Endothelial cell of umbilical vein (primary cell): ENCODE results near the gene TPP2. TPM values are rescaled to one million over a fixed set of nuclear protein-coding genes. Genes with fewer than 3 reads are reported as not detected.

Source experiments
- BruUV-seq: library from RNA; stranded (reverse); fragments of 400-500 nt; replicated peaks from 2 replicates; lab custom pipeline; 2021; lab: Mats Ljungman, UMichigan
- CTCF ChIA-PET: fragments of 300-600, 350-600 bp; sonication (Branson Sonifier 250); formaldehyde crosslinking; loops from one replicate; lab custom pipeline; 2021; ENCODE audit warnings: antibody characterized with exemption, inconsistent platforms; lab: Charles Lee
- POLR2A ChIA-PET: fragments of 300-600, 350-600 bp; sonication (Branson Sonifier 250); formaldehyde crosslinking; loops from one replicate; lab custom pipeline; 2021; ENCODE audit warnings: antibody characterized with exemption, inconsistent platforms; lab: Charles Lee
- DNase-seq: peaks from one replicate; pipeline ENCODE4 v3.0.0-alpha.2; 2011; ENCODE audit warnings: low read depth, low spot score
- FAIRE-seq: peaks from 2 replicates; lab custom pipeline; 2011; peaks lifted over from hg19 to GRCh38; lab: Jason Lieb, UNC
- H2AFZ ChIP-seq: 2 replicates; pipeline ENCODE4 v1.6.0; 2012; ENCODE audit warnings: low read depth, low read length, control low read depth, inconsistent platforms
- H3K27ac ChIP-seq: 2 replicates; pipeline ENCODE4 v1.5.1; 2011; ENCODE audit warnings: low read depth, mild to moderate bottlenecking, control low read depth, low read length, moderate library complexity; ENCODE audit not compliant: insufficient read depth
- H3K27me3 ChIP-seq, 2 experiments: 2 replicates each; pipeline versions ENCODE4 v1.6.0 to v1.6.1; 2011; ENCODE audit warnings: low read length in 2 of 2, mixed read lengths in 1 of 2; ENCODE audit not compliant: control insufficient read depth in 2 of 2, insufficient read depth in 2 of 2
- H3K36me3 ChIP-seq, 2 experiments: 2 replicates in 1 of 2; 3 replicates in 1 of 2; pipeline ENCODE4 v1.5.1; 2011; ENCODE audit warnings: low read length in 2 of 2, mild to moderate bottlenecking in 1 of 2, moderate library complexity in 1 of 2; ENCODE audit not compliant: control insufficient read depth in 2 of 2, insufficient read depth in 2 of 2; ENCODE audit errors: extremely low read depth in 1 of 2
- H3K4me1 ChIP-seq: 3 replicates; pipeline ENCODE4 v1.5.1; 2011; ENCODE audit warnings: mild to moderate bottlenecking, low read length; ENCODE audit not compliant: control insufficient read depth, insufficient read depth; ENCODE audit errors: extremely low read depth
- H3K4me2 ChIP-seq: 2 replicates; pipeline ENCODE4 v1.6.1; 2011; ENCODE audit warnings: low read length, control low read depth, mixed read lengths; ENCODE audit not compliant: insufficient read depth
- H3K4me3 ChIP-seq, 3 experiments: fragments of 200-600 bp in 1 of 3; sonication (generic), shearing (Covaris generic) in 1 of 3; replicated peaks in 1 of 3; 2 replicates each; pipeline ENCODE4 v1.5.1; 2011 to 2016; ENCODE audit warnings: control low read depth in 3 of 3, low read length in 3 of 3, mild to moderate bottlenecking in 2 of 3, inconsistent platforms in 1 of 3, low read depth in 1 of 3, moderate library complexity in 1 of 3; ENCODE audit not compliant: insufficient read depth in 1 of 3
- H3K79me2 ChIP-seq: 2 replicates; pipeline ENCODE4 v1.6.0; 2012; ENCODE audit warnings: low read length, inconsistent platforms; ENCODE audit not compliant: control insufficient read depth, insufficient read depth
- H3K9ac ChIP-seq: replicated peaks from 2 replicates; pipeline ENCODE3; 2011; ENCODE audit warnings: low read length, control low read depth; ENCODE audit not compliant: insufficient read depth; ENCODE audit errors: extremely low read depth
- H3K9me1 ChIP-seq: replicated peaks from 3 replicates; pipeline ENCODE4 v1.6.0; 2011; ENCODE audit warnings: mild to moderate bottlenecking, low read length; ENCODE audit not compliant: control insufficient read depth, insufficient read depth; ENCODE audit errors: extremely low read depth
- H3K9me3 ChIP-seq: replicated peaks from 2 replicates; pipeline ENCODE4 v1.5.1; 2012; ENCODE audit warnings: low read length, inconsistent platforms; ENCODE audit not compliant: control insufficient read depth, insufficient read depth
- H4K20me1 ChIP-seq: replicated peaks from 2 replicates; pipeline ENCODE3; 2011; ENCODE audit warnings: mild to moderate bottlenecking, low read length; ENCODE audit not compliant: control insufficient read depth, insufficient read depth; ENCODE audit errors: extremely low read depth
- EZH2 ChIP-seq: IDR thresholded peaks from 2 replicates; pipeline ENCODE4 v1.6.1; 2012; ENCODE audit warnings: borderline replicate concordance, low read depth, mild to moderate bottlenecking, moderate library complexity, low read length, inconsistent platforms; ENCODE audit not compliant: severe bottlenecking
- FOS ChIP-seq: IDR thresholded peaks from 2 replicates; pipeline ENCODE4 v1.6.1; 2011; ENCODE audit warnings: mild to moderate bottlenecking, low read length, moderate library complexity, borderline replicate concordance; ENCODE audit not compliant: insufficient read depth
- GATA2 ChIP-seq: IDR thresholded peaks from 2 replicates; pipeline ENCODE4 v1.7.0; 2011; ENCODE audit warnings: low read depth, mild to moderate bottlenecking, moderate library complexity, mixed read lengths, low read length; ENCODE audit not compliant: insufficient read length, insufficient read depth
- JUN ChIP-seq: IDR thresholded peaks from 2 replicates; pipeline ENCODE4 v1.6.1; 2011; ENCODE audit warnings: borderline replicate concordance, low read depth; ENCODE audit not compliant: insufficient read length, insufficient read depth
- MAX ChIP-seq: IDR thresholded peaks from 2 replicates; pipeline ENCODE4 v1.6.1; 2011; ENCODE audit not compliant: insufficient read depth, insufficient read length
- MYC ChIP-seq: IDR thresholded peaks from one replicate; pipeline ENCODE4 v1.6.1; 2011; ENCODE audit warnings: mild to moderate bottlenecking, low read depth, low read length
- POLR2A ChIP-seq: IDR thresholded peaks from 2 replicates; pipeline ENCODE4 v1.6.1; 2012; ENCODE audit warnings: low read depth, mild to moderate bottlenecking, control low read depth, low read length
- POLR2AphosphoS5 ChIP-seq: IDR thresholded peaks from 2 replicates; pipeline ENCODE4 v1.6.1; 2012; ENCODE audit warnings: low read depth, mild to moderate bottlenecking, control low read depth, low read length, moderate library complexity; ENCODE audit not compliant: insufficient read depth
- dilution Hi-C: fragments of 300-500 bp; cut with MboI; formaldehyde crosslinking; loops from one replicate; pipeline ENCODE4 v1.15.0; 2019; ENCODE audit warnings: low sequenced_read_pairs; ENCODE audit not compliant: extremely low pct_ligation_motif_present
- intact Hi-C: fragments of 100-400 bp; cut with micrococcal nuclease; formaldehyde crosslinking; loops from one replicate; pipeline ENCODE4 v1.10.0; 2022
- polyA plus RNA-seq, 4 experiments: library from polyadenylated mRNA; depleted of rRNA in 3 of 4; stranded (reverse) in 3 of 4; unstranded in 1 of 4; fragments of >200 nt; gene quantifications; 2 replicates each; pipeline versions ENCODE4 v1.2.1 to v1.2.3, GENCODE V29; 2011 to 2012; ENCODE audit warnings: missing spikeins in 1 of 4
- total RNA-seq: library from RNA; stranded (reverse); gene quantifications from 2 replicates; pipeline ENCODE4 v1.2.3, GENCODE V29; 2021
- TF ChIP-seq, protein P1 (sequence below), 2 donors: IDR thresholded peaks; 1 replicate in 1 of 2; 2 replicates in 1 of 2; pipeline ENCODE4 v1.5.1; 2011; ENCODE audit warnings: low read length in 2 of 2, mild to moderate bottlenecking in 2 of 2, moderate library complexity in 2 of 2, control low read depth in 1 of 2, inconsistent platforms in 1 of 2, low read depth in 1 of 2; ENCODE audit not compliant: insufficient read depth in 1 of 2; ENCODE audit errors: extremely low read depth in 1 of 2

TPP2 gene
- total and polyA plus RNA-seq, 2 donors (not counting 3 experiments of a cell fraction or from before 2014, with no cell fraction given) = 11.5 to 46.7 TPM

DNA sequence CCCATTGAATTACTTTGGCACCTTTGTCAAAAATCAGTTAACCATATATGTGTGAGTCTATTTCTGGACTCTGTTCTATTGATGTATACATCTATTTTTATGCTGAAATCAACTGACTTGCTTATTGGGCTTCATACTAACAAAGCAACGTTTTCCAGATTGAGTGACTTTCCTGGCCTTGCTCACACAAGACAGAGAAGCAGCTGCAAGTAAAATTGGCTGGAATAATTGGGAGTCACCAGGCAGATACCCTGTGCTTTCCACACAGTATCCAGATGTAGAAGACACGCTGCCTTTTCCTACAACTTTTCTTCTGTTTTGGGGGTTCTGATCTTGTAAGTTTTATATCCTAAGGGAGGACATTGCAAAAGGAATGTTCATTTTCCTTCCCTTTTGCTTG is 86.9 kb downstream of the TPP2 start:
- no peaks in the 10 kb centered on the region for H3K4me1 ChIP-seq
- TF ChIP-seq MYC = no peak
- TF ChIP-seq MAX = no peak
- TF ChIP-seq EZH2 = no peak
- TF ChIP-seq POLR2AphosphoS5 = no peak
- TF ChIP-seq JUN = no peak
- TF ChIP-seq, protein P1, sequence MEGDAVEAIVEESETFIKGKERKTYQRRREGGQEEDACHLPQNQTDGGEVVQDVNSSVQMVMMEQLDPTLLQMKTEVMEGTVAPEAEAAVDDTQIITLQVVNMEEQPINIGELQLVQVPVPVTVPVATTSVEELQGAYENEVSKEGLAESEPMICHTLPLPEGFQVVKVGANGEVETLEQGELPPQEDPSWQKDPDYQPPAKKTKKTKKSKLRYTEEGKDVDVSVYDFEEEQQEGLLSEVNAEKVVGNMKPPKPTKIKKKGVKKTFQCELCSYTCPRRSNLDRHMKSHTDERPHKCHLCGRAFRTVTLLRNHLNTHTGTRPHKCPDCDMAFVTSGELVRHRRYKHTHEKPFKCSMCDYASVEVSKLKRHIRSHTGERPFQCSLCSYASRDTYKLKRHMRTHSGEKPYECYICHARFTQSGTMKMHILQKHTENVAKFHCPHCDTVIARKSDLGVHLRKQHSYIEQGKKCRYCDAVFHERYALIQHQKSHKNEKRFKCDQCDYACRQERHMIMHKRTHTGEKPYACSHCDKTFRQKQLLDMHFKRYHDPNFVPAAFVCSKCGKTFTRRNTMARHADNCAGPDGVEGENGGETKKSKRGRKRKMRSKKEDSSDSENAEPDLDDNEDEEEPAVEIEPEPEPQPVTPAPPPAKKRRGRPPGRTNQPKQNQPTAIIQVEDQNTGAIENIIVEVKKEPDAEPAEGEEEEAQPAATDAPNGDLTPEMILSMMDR (IDR thresholded peaks at IDR 0.05; ENCODE audit: extremely low read depth in 1 of 2, insufficient read depth in 1 of 2, low read depth in 1 of 2, low read length in 2 of 2) = no peak
- TF ChIP-seq POLR2A = no peak
- TF ChIP-seq FOS = no peak
- no peak for TF ChIP-seq GATA2
- no peaks in the 10 kb centered on the region for H4K20me1 ChIP-seq
- dilution Hi-C loops = no loop called here
- intact Hi-C loops = no loop called here
- no peaks in the 10 kb centered on the region for H3K79me2 ChIP-seq
- no peak overlapping the region for H3K4me2 ChIP-seq
- no peaks in the 10 kb centered on the region for H3K9me3 ChIP-seq
- no TSS peak for BruUV-seq
- no peak overlapping the region for H2AFZ ChIP-seq
- H3K27ac ChIP-seq = no peak overlapping the region
- ChIA-PET CTCF (interaction anchor here (0.9 to 5.0 kb wide), 2 partner anchors 24 to 41 kb away, joined by 3 to 25 read pairs; no protein-coding TSS in a partner anchor), POLR2A (no interaction called here)
- peaks cover 0 to 6% of the 10 kb centered on the region in 2 experiments for H3K36me3 ChIP-seq
- DNase-seq (no peak), FAIRE-seq (no peak)
- H3K9ac ChIP-seq = no peak overlapping the region
- H3K4me3 ChIP-seq = no peak overlapping the region
- no peaks in the 10 kb centered on the region for H3K27me3 ChIP-seq
- no peaks in the 10 kb centered on the region for H3K9me1 ChIP-seq
